Measurements from ENCODE around the gene BLCAP. TPM values are rescaled to one million over a fixed set of nuclear protein-coding genes. Genes with fewer than 3 reads are reported as not detected.

Gene BLCAP
- total RNA-seq, 4 donors from 2014 or later, result 63.9 to 152 (median 107) TPM

DNA sequence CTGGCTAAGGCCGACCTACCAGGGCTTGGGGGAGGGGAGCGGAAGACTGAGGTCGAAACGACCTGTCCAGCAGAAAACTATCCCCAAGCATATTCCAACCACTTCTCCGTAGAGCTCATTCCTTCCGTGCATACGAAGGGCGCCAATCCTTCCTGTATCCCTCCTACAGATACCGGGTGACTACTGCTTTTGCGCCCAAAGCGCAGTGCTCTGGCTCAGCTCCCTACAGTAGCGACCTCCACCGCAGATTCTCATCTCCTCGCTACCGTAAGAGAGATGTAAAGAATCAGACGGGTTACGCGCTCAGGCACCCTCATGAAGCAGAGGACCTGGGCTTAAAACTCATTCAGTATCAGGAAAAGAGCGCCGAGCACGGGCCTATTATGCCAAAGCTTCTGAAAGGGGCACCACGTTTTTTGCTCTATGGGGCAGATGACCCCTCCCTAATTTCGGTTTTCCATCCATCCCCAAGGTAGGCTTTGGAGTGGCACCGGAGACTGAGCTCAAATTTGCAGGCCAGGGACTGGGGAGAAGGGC lies 7.2 kb downstream of the BLCAP start:
- TF ChIP-seq, protein P1, sequence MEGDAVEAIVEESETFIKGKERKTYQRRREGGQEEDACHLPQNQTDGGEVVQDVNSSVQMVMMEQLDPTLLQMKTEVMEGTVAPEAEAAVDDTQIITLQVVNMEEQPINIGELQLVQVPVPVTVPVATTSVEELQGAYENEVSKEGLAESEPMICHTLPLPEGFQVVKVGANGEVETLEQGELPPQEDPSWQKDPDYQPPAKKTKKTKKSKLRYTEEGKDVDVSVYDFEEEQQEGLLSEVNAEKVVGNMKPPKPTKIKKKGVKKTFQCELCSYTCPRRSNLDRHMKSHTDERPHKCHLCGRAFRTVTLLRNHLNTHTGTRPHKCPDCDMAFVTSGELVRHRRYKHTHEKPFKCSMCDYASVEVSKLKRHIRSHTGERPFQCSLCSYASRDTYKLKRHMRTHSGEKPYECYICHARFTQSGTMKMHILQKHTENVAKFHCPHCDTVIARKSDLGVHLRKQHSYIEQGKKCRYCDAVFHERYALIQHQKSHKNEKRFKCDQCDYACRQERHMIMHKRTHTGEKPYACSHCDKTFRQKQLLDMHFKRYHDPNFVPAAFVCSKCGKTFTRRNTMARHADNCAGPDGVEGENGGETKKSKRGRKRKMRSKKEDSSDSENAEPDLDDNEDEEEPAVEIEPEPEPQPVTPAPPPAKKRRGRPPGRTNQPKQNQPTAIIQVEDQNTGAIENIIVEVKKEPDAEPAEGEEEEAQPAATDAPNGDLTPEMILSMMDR (IDR thresholded peaks at IDR 0.05; ENCODE audit: low read depth), result no peak

DNA sequence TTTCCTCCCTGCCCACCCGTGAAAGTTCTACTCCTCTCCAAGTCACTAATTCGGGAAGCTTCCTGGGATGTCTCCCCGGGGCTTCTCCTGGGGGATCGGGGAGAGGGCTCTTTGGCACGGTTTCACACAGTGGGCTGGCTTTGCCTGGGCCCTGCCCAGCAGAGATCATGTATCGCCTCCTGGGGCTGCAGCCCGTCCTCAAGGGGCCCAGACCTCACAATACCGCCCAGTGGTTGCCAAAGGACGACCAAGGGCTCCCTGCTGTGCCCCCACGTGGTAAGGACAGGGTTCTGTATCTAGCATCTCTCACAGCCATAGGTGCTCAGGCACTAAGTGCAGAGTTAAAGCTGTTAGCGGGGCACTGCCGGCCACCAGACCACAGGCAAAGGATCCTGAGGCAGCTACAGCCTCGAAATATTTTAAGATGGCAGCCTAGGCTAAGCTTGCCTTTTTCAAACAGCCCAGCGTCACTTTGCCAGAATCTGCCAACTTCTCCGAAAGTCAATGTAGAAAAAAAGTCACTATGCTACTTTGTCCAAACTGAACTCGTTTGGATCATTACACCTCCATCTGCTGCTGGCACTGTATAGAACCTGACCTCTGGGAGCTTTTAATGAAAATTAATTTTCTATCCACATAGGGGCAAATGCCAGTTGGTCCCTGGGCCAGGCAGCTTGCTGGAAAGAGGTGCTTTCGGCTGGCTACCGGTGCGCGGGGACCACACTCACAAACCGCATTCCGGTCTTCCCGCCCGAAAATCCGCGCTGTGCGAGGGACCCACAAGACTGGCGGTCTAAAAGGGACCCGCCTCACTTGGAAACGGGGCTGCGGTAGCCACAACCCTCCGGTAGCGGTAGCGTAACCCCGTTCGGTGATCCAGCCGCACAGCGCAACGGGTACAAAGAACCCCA lies 7.9 kb downstream of the BLCAP start:
- TF ChIP-seq, protein P1 (IDR thresholded peaks at IDR 0.05; ENCODE audit: low read depth), result no peak

- TF ChIP-seq, protein P1 (IDR thresholded peaks at IDR 0.05; ENCODE audit: low read depth), result no peak
Observed at GRCh38 chr20:37518606-37519507, 8.8 kb downstream of the BLCAP start.

GRCh38 chr20:37518059-37518458 lies 9.6 kb downstream of the BLCAP start:
- TF ChIP-seq, protein P1 (IDR thresholded peaks at IDR 0.05; ENCODE audit: low read depth), result no peak

DNA sequence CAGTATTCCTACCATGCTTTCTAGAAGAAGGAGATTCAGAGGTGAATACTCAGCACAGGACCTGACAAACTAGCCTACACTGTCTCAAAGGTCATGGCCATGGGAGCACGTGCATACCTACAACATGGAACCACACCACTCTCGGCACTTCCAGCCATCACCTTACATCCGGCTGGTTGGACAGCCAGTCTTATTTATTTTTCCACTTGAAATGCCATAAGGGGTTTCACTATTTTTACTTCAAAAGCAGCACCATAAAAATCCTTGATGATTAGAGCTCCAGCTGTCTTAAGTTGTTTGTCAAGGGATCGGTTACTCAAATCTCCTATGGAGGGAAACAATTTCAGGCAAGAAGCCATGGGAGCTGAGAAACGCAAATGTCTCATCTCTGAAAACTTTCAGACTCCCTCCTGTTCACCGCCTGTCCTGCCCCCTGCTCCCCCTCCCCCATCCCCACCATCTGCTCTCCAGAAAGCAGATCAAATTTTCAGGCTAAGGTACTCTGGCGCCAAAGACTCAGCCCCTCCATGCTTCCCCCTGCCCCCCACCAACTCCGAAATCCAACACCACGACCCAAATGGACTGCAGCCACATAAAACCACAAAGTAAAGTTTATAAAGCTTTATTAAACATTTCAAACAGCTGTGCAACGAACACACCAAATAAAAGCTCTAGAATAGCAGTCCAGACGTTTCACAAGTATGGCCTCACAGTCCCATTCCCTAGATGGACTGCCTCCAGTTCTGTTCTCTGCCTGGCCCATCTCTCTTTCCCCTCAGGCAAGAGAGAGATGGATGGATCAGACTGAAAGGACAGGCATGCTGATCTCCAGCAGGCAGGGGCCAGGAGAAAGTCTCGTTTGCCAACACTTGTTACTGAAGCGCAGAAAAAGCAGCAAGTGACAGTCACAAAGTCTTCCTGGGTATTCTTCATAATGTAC lies 10.6 kb downstream of the BLCAP start:
- TF ChIP-seq, protein P1 (IDR thresholded peaks at IDR 0.05; ENCODE audit: low read depth), result no peak

- TF ChIP-seq, protein P1 (IDR thresholded peaks at IDR 0.05; ENCODE audit: low read depth), result no peak
Observed at GRCh38 chr20:37515876-37516275, 11.8 kb downstream of the BLCAP start.
